SK-N-MC (cell line): ENCODE data around the gene PLAU.

Source experiments
- DNase-seq: peaks from one replicate; pipeline ENCODE4 v3.0.0-alpha.2; 2011; ENCODE audit warnings: low read depth, low spot score
- H3K27ac ChIP-seq: fragments of 200-600 bp; sonication (generic); 2 replicates; pipeline ENCODE4 v1.5.1; 2016; ENCODE audit warnings: mixed run types
- H3K36me3 ChIP-seq: fragments of 200-600 bp; sonication (generic); 2 replicates; pipeline ENCODE4 v1.6.1; 2017; ENCODE audit warnings: antibody characterized with exemption, low read length, mixed read lengths; ENCODE audit not compliant: insufficient read depth
- H3K4me3 ChIP-seq: fragments of 200-600 bp; sonication (generic); 2 replicates; pipeline ENCODE4 v1.5.1; 2016
- H3K9ac ChIP-seq: fragments of 200-600 bp; sonication (generic); 2 replicates; pipeline ENCODE4 v1.8.0; 2017; ENCODE audit warnings: mixed run types, mixed read lengths; ENCODE audit not compliant: insufficient read length
- H3K9me3 ChIP-seq: fragments of 200-600 bp; sonication (generic); 2 replicates; pipeline ENCODE4 v1.6.1; 2017; ENCODE audit warnings: low read depth, mild to moderate bottlenecking, antibody characterized with exemption, low read length, moderate library complexity, mixed read lengths
- EZH2 ChIP-seq: fragments of 200-600 bp; sonication (generic); IDR thresholded peaks from one replicate; pipeline ENCODE4 v1.6.1; 2017; ENCODE audit warnings: antibody characterized with exemption
- FOXP2 ChIP-seq: optimal IDR thresholded peaks from 2 replicates; pipeline ENCODE3; 2011; ENCODE audit warnings: mild to moderate bottlenecking, moderate library complexity; ENCODE audit not compliant: insufficient read depth; ENCODE audit errors: extremely low read length, control extremely low read depth
- POLR2AphosphoS5 ChIP-seq: IDR thresholded peaks from 2 replicates; pipeline ENCODE4 v1.6.1; 2012; ENCODE audit warnings: mild to moderate bottlenecking, low read depth, low read length, borderline replicate concordance

The PLAU gene

DNA sequence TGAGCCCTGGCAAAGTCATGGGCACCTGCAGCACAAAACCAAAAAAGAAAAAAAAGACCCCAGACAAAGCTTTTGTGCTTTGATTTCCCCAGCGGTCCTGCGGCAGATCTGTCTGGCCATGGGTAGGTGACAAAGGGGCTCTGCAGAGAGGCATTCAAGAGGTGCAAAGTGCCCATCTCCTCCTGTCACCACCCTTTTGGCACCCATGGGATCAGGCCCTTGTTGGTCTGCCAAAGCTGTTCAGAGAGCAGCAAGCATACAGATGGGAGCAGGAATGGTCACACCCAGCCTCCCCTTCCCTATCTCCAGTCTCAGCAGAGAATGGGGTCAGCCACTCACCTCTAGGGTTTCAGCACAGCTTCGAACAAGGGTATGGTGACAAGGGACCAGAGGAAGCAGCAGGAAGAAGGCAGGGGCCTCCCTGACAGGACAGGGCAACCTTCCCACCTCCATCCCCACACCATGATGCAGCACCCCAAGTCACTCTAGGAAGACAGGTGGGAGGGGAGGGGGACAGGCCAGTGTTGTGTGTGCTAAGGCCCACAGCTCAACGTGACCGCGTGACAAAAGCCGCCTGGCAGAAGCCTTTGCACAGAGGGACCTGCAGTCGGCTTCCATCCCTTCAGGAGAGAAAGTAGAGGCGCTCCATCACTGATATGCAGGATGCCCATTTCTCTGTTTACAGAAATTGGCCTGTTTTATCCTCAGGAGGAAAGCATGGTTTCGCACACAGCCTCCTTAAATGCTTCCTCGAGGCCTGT is 42.9 kb upstream of the PLAU start:
- no peak overlapping the region for H3K9ac ChIP-seq
- DNase-seq, result no peak
- no peaks in the 10 kb centered on the region for H3K9me3 ChIP-seq
- H3K27ac ChIP-seq, result no peak overlapping the region
- TF ChIP-seq EZH2, result no peak
- no peak for TF ChIP-seq POLR2AphosphoS5
- TF ChIP-seq FOXP2, result no peak
- no peak overlapping the region for H3K4me3 ChIP-seq
- H3K36me3 ChIP-seq, result no peaks in the 10 kb centered on the region

DNA sequence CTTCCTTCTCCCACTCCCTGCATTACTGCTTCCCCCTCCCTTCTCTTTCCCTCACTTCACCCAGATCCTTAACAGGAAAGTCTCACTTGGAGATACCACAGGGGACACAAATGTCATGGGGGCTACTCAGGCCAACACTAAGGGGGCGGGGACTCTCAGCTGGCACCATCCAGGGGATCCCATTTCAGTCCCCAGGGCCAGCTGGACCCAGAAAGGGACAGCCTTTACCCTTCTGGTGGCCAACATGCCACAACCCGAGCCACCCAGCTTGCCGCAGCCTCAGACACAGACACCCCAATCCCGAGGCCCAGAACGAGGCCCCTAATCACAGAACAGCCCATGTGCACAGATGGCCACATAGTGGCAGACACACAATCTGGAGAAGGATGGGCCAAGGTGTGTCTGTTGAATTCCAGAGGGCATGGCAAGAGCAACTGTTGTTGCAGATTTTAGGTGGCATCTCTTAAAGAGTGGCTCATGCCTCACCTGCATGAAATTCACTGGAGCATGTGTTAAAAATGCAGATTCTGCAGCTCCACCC is 42.2 kb upstream of the PLAU start:
- TF ChIP-seq EZH2 (no peak), FOXP2 (no peak), POLR2AphosphoS5 (no peak)
- Histone ChIP-seq H3K27ac (no peak overlapping the region), H3K9ac (no peak overlapping the region), H3K4me3 (no peak overlapping the region), H3K36me3 (no peaks in the 10 kb centered on the region), H3K9me3 (no peaks in the 10 kb centered on the region)
- DNase-seq, result no peak

DNA sequence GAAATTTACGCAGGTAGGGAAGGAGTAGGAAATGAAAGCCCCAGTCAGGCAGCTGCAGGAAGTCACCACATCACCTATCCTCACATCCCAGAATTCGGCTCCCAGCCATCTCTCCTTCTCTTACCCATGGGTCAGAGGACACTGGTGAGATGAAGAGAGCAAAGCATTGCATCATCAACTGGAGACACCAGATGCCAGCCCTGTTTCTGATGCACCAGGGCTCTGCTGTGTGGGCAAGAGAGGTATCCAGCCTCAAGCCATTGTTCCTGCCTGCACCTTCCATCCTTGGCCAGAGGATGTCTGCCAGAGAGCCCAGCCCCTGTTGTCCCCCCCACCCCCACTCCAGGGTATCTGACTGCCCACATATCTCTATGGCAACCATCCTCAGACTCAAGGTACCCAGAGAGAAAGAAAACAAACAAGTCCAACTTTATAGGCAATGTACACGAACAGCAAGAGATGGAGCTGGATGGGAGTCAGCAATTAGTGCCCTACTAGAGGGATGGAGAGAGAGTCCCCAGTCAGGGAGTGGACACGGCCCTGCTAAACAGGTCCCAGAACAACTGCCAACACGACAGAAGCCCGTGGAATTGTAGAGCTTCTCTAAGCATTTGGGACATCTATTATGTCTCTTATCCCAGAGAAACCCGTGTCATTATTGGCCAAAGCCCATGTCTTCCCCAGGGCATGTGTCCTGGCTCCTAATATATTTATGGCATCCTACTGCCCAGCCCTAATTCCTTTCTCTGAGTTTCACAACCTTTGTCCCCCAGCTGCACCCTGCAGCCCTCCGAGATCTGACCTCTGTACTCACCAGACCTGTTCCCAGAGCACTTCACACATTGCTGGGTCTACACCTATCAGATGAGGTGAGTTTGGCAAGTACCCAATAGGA is 39.4 kb upstream of the PLAU start:
- Histone ChIP-seq H3K36me3 (no peaks in the 10 kb centered on the region), H3K4me3 (no peak overlapping the region), H3K9ac (no peak overlapping the region), H3K9me3 (no peaks in the 10 kb centered on the region), H3K27ac (no peak overlapping the region)
- TF ChIP-seq POLR2AphosphoS5 (no peak), FOXP2 (no peak), EZH2 (no peak)
- no peak for DNase-seq

DNA sequence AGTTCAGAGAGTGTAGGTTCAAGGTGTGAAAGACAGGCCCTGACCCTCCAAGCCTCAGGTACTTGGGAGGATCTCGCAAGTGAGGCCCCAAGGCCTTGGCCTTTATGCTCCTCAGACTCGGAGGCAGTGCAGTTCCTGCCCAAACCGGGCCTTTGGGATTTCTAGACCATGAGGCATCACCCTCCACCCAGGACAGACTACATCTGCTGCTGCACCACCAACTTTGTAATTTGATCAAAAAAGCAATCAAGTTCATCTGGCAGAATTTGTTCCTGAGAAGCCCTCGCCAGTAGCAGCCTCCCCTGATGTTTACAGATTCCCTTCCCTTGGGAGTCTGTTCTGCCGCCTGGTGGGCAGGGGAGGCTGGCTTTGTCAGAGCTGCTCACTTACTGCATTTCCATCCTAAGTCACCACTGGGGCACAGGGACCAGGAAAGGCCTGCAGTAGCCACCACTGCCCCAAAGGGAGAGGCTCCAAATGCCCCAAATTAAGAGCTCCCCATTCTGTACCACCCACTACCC is 38.7 kb upstream of the PLAU start:
- Histone ChIP-seq H3K9ac (no peak overlapping the region), H3K9me3 (no peaks in the 10 kb centered on the region), H3K36me3 (no peaks in the 10 kb centered on the region), H3K4me3 (no peak overlapping the region), H3K27ac (no peak overlapping the region)
- no peak for DNase-seq
- TF ChIP-seq FOXP2 (no peak), EZH2 (no peak), POLR2AphosphoS5 (no peak)

DNA sequence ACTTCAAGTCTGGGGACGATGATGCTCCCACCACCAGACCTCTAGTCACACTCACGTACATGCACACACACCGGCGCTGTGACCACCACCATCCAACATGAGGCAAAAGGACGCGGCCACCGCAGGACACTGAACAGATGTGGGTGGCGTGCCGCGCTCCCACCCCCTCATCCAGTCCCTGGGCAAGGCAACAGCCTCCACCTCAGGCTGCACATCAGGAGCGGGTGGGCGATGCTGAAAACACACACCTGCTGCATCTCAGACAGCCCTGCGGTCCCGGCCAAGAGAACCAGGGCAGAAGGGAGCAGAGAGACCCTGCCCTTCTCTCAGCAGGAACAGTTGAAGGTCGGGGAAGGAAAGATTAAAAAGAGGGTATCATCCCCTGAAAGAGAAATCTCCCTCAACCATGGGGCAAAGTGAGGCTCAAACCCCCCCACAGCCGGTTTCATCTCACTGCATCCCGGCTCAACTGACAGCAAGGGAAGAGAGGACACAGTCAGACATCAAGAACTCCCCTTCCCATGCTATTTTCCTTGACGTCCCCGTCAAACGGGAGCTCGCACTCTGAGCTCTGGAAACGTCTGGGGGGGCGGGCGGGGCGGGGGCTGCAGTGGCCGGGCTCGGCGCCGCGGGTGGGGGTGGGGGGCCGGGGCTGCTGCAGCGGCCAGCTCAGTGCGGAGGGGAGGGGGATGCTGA is 37.6 kb upstream of the PLAU start:
- Histone ChIP-seq H3K4me3 (peak overlapping the region; percentile 38; the same call in 1 of the 2 replicates), H3K27ac (no peak overlapping the region), H3K36me3 (no peaks in the 10 kb centered on the region), H3K9me3 (no peaks in the 10 kb centered on the region), H3K9ac (no peak overlapping the region)
- no peak for DNase-seq
- TF ChIP-seq POLR2AphosphoS5 (no peak), FOXP2 (no peak), EZH2 (no peak)

DNA sequence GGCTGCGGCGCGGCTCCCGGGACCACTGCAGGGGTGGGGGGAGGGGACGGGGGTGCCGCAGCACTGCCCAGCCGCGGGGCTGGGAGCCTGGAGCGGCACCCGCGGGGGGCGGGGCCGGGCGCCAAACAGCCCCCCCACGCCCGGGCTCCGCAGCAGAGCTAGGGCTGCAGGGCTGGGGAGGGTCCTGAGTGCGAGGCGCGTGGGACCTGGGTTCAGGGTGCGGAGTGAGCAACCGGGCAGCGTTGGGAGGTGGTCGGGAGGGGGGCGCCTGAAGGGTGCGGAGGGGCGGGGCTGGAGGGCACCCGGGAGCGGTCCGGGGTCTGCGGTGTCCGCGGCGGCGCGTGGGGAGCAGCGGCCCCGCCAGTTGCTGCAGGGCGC is 37.1 kb upstream of the PLAU start:
- H3K9me3 ChIP-seq, result no peaks in the 10 kb centered on the region
- H3K4me3 ChIP-seq, result peak overlapping the region; percentile 76
- H3K9ac ChIP-seq, result no peak overlapping the region
- TF ChIP-seq EZH2 (no peak), FOXP2 (no peak), POLR2AphosphoS5 (no peak)
- no peaks in the 10 kb centered on the region for H3K36me3 ChIP-seq
- H3K27ac ChIP-seq, result no peak overlapping the region
- no peak for DNase-seq

DNA sequence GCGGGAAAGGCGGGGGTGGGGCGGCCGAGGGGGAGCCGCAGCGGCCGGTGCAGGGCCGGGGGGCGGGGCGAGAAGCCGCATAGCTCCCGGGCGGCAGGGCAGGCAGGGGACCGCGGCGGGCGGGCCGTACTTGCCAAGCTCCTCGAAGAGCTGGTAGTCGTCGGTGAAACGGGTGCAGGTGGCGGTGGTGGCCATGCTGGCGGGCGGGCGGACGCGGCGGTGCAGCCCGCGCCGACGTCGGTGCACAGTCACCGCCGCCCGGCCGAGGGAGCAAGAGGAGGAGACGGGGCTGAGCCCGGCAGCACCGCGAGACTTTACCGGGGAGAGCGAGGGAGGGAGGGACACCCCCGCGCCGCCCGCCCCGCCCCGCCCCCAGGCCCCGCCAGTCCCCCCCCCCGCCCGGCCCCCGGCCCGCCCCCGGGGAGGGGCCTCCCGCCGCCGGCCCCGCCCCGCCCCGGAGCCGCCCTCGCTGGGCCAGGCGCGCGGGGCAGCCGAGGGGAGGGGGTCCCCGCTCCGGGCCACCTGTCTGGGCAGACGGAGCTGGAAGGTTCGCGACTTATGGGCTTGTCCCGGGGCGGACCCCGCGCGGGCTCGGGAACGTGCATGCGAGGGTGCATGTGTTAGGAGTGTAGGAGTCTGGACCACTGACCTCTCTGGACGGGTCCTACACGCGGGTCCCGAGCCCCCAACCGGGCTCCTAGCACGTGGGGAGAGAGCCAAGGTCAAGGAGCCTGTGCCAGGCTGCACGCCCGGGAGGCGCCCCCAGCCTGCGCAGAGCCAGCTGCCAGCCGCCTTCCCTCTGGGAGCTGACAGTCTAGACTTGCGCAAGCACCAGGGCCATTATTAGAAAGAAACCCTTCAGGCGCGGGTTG is 36.4 kb upstream of the PLAU start, which contains the start of gene CAMK2G:
CAMK2G (minus strand) TSS at position 289 of the 872 bp plus-strand sequence; CDS start at position 195, 94 bp downstream.
- no peak for DNase-seq
- Histone ChIP-seq H3K4me3 (peak within 1 kb of the TSS; percentile 76), H3K27ac (no peak within 1 kb of the TSS), H3K9ac (no peak within 1 kb of the TSS), H3K9me3 (no peaks in the 10 kb centered on the region), H3K36me3 (no peaks in the 10 kb centered on the region)
- TF ChIP-seq FOXP2, result no peak
- no peak for TF ChIP-seq EZH2
- TF ChIP-seq POLR2AphosphoS5, result peak; percentile 13; the same call in 1 of the 2 replicates
